Coronary artery (tissue), 2 donors: ENCODE measurements around the gene LIMD2.

ENCODE experiments used
- DNase-seq: peaks from one replicate; pipeline ENCODE4 v3.0.0-alpha.2; 2017; ENCODE audit warnings: low spot score
- H3K27ac ChIP-seq, 2 donors: fragments of 200-600 bp; sonication (generic); one replicate each; pipeline ENCODE4 v1.5.1; 2016 to 2019
- H3K4me3 ChIP-seq: fragments of 200-600 bp; sonication (generic); 2 replicates; pipeline ENCODE4 v1.5.1; 2016; ENCODE audit warnings: mild to moderate bottlenecking, moderate library complexity
- CTCF ChIP-seq: fragments of 200-600 bp; sonication (generic); IDR thresholded peaks from one replicate; pipeline ENCODE4 v1.5.1; 2019; ENCODE audit warnings: antibody characterized with exemption

The LIMD2 gene

GRCh38 chr17:63680700-63681099 lies 19.2 kb downstream of the LIMD2 start:
- no peak for DNase-seq
- H3K4me3 ChIP-seq: no peak overlapping the region
- no peak overlapping the region for H3K27ac ChIP-seq
- TF ChIP-seq CTCF: no peak

- no peak overlapping the region for H3K4me3 ChIP-seq
- no peak overlapping the region for H3K27ac ChIP-seq
- DNase-seq: no peak
- no peak for TF ChIP-seq CTCF
Measured at GRCh38 chr17:63679214-63679613, 20.7 kb downstream of the LIMD2 start.

GRCh38 chr17:63676584-63676983 lies 23.3 kb downstream of the LIMD2 start:
- peak overlapping the region; percentile 72 to 87 for H3K27ac ChIP-seq
- no peak for TF ChIP-seq CTCF
- no peak for DNase-seq
- no peak overlapping the region for H3K4me3 ChIP-seq

- Histone ChIP-seq H3K27ac (peak overlapping the region; percentile 72 to 87), H3K4me3 (peak overlapping the region; percentile 54)
- TF ChIP-seq CTCF: no peak
- DNase-seq: peak; percentile 84
Measured at GRCh38 chr17:63675607-63676546, 24.0 kb downstream of the LIMD2 start.

- Histone ChIP-seq H3K27ac (peak overlapping the region; percentile 72 to 87), H3K4me3 (peak overlapping the region; percentile 54)
- TF ChIP-seq CTCF: no peak
- no peak for DNase-seq
Measured at GRCh38 chr17:63675231-63675606, 24.7 kb downstream of the LIMD2 start.

GRCh38 chr17:63672856-63673255 lies 27.1 kb downstream of the LIMD2 start:
- no peak overlapping the region for H3K4me3 ChIP-seq
- DNase-seq: no peak
- TF ChIP-seq CTCF: no peak
- H3K27ac ChIP-seq: no peak overlapping the region
